ENCODE data around the gene TCF12. TPM values are rescaled to one million over a fixed set of nuclear protein-coding genes. Genes with fewer than 3 reads are reported as not detected.

Gene TCF12
- total RNA-seq, 2 donors from 2014 or later, result 91.8 to 107 TPM

DNA sequence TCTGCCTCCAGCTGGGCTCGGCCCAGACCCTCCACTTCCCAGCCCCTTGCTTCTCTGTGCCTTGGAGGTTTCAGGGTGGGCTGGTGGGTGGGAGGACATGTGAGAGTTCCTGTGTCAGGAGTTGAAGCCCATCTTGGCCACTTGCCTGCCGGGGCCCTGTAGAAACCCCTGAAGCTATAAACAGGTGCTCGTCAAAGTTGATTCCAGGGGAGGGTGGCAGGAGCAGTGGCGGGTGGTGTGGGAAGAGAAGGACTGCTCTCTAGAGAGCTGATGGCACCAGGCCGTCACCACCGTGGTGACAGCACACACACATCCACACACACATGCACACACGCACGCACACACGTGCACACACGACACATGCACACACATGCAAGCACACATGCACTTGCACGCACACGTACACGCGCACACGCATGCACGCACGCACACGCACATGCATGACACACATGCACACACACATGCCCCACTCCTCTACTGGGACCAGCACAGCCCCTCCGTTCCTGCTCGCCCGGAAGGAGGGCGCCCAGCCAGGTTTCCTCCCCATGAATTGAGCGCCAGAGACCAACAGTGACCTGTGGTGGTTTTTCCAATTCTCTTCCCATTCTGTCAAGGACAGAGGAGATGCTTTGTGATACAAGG, 401.6 kb downstream of the TCF12 start:
- ATAC-seq (ENCODE audit: insufficient number of reproducible peaks, low FRiP score, low read depth) (no peak), DNase-seq (ENCODE audit: low spot score) (no peak)
- no peak for TF ChIP-seq CTCF (IDR thresholded peaks at IDR 0.05)
- Histone ChIP-seq H3K4me3 (no peak overlapping the region), H3K27me3 (replicated peaks; ENCODE audit: insufficient read depth) (no peaks in the 10 kb centered on the region), H3K27ac (peak overlapping the region; percentile 24 to 70), H3K36me3 (no peaks in the 10 kb centered on the region), H3K9me3 (no peaks in the 10 kb centered on the region), H3K4me1 (ENCODE audit: control insufficient read depth in 1 of 2, low read depth in 2 of 2) (peaks cover 8 to 14% of the 10 kb centered on the region in 2 donors)

- peak overlapping the region; percentile 38 to 70 for H3K27ac ChIP-seq
- no peaks in the 10 kb centered on the region for H3K36me3 ChIP-seq
- peaks cover 8 to 14% of the 10 kb centered on the region in 2 donors for H3K4me1 ChIP-seq (ENCODE audit: control insufficient read depth in 1 of 2, low read depth in 2 of 2)
- no peak for TF ChIP-seq CTCF (IDR thresholded peaks at IDR 0.05)
- peak; percentile 86 for ATAC-seq (ENCODE audit: insufficient number of reproducible peaks, low FRiP score, low read depth)
- peak overlapping the region; percentile 19 for H3K4me3 ChIP-seq
- DNase-seq (ENCODE audit: low spot score), result no peak
- H3K9me3 ChIP-seq, result no peaks in the 10 kb centered on the region
- no peaks in the 10 kb centered on the region for H3K27me3 ChIP-seq (replicated peaks; ENCODE audit: insufficient read depth)
These were observed 402.3 kb downstream of the TCF12 start for GRCh38 chr15:57320631-57321220.

DNA sequence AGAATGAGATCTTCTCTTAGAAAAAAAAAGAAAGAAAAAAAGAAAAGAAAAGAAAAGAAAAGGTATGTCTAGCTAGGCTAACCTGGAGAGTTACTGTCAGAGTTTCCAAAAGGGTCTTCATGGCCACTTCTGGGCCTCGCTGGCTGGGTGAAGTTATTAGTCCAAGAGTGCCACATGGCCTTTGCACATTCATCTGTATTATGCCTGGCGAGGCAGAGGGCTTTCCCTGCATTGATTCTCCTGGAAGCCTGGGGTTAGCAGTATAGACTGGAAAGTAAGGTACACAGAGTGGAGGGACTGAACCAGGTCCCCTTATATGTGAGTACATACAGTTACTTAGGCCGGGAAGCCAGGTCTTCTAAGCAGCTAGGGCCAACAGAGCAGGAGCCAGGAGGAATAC, 403.0 kb downstream of the TCF12 start:
- no peak for TF ChIP-seq CTCF (IDR thresholded peaks at IDR 0.05)
- Histone ChIP-seq H3K27me3 (replicated peaks; ENCODE audit: insufficient read depth) (no peaks in the 10 kb centered on the region), H3K4me1 (ENCODE audit: control insufficient read depth in 1 of 2, low read depth in 2 of 2) (peaks cover 8 to 14% of the 10 kb centered on the region in 2 donors), H3K4me3 (no peak overlapping the region), H3K36me3 (no peaks in the 10 kb centered on the region), H3K27ac (no peak overlapping the region), H3K9me3 (no peaks in the 10 kb centered on the region)
- DNase-seq (ENCODE audit: low spot score) (no peak), ATAC-seq (ENCODE audit: insufficient number of reproducible peaks, low FRiP score, low read depth) (no peak)

GRCh38 chr15:57321973-57322601, 403.6 kb downstream of the TCF12 start:
- no peak for ATAC-seq (ENCODE audit: insufficient number of reproducible peaks, low FRiP score, low read depth)
- no peak for DNase-seq (ENCODE audit: low spot score)

More at GRCh38 chr15:57321973-57322601, 403.6 kb downstream of the TCF12 start:
- Histone ChIP-seq H3K4me1 (ENCODE audit: control insufficient read depth in 1 of 2, low read depth in 2 of 2) (peaks cover 8 to 14% of the 10 kb centered on the region in 2 donors), H3K4me3 (no peak overlapping the region), H3K27ac (no peak overlapping the region), H3K27me3 (replicated peaks; ENCODE audit: insufficient read depth) (no peaks in the 10 kb centered on the region), H3K36me3 (no peaks in the 10 kb centered on the region), H3K9me3 (no peaks in the 10 kb centered on the region)
- no peak for TF ChIP-seq CTCF (IDR thresholded peaks at IDR 0.05)
